ENCODE data around the gene PTPRM.

PTPRM gene

GRCh38 chr18:7669361-7669760 is 102.2 kb downstream of the PTPRM start:
- DNase-seq (ENCODE audit: low spot score) = no peak

GRCh38 chr18:7671105-7671504 is 104.0 kb downstream of the PTPRM start:
- no peak for DNase-seq (ENCODE audit: low spot score)

- DNase-seq (ENCODE audit: low spot score) = no peak
These were observed 109.2 kb downstream of the PTPRM start for GRCh38 chr18:7676253-7676873.

DNA sequence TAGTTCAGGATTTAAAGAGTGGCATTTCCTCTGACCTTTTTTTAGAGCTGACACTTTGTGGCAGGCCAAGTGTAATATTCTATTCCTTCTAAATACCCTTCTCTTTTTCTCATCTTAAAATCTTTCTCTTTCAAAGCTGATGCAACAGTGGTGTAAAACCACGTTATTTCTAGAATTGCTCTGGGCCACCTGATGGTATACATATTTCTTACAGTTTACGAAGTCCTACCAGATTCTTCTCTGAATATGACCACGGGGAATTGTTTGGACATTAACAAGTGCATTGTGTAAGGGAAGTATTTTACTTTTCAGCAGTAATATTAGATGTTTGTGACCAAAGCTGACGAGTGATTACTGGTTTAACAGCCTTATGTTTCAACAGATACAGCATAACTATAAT is 109.9 kb downstream of the PTPRM start:
- no peak for DNase-seq (ENCODE audit: low spot score)

GRCh38 chr18:7677424-7677823 is 110.3 kb downstream of the PTPRM start:
- DNase-seq (ENCODE audit: low spot score) = no peak

GRCh38 chr18:7678389-7678788 is 111.3 kb downstream of the PTPRM start:
- DNase-seq (ENCODE audit: low spot score) = no peak

GRCh38 chr18:7678801-7679200 is 111.7 kb downstream of the PTPRM start:
- DNase-seq (ENCODE audit: low spot score) = no peak

DNA sequence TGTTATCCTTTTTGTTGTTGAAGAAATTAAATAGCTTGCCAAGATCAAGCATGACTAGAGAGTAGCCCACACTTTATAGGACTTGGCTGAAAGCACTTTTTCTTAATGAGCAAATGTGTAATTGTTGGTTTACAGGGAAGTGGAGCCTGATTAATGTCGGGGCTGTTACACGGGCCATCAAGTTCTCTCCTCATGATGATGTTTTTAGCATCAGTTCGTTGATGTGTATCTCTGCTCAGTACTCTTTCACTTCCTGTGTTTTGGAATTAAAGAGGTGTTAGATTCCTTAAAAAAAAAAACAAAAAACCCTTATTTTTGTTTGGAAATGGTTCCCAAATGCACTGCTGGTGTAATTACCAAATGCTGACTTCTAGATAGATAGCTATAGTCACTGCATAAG is 114.2 kb downstream of the PTPRM start:
- DNase-seq (ENCODE audit: low spot score) = no peak

- DNase-seq (ENCODE audit: low spot score) = no peak
These were observed 115.2 kb downstream of the PTPRM start for GRCh38 chr18:7682321-7682720.

GRCh38 chr18:7683753-7684152 is 116.6 kb downstream of the PTPRM start:
- no peak for DNase-seq (ENCODE audit: low spot score)

DNA sequence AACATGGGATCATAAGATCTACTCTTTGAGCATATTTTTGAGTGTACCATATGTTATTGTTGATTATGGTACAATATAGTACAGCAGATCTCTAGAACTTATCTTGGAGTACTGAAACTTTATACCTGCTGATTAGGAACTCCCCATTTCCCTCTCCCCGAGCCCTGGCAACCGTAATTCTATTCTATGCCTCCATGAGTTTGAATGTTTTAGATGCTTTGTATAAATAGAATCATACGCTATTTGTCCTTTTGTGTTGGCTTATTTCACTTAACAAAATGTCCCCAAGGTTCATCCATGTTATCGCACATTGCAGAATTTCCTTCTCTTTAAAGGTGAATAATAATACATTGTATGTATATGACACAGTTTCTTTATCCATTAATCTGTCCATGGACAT is 117.2 kb downstream of the PTPRM start:
- DNase-seq (ENCODE audit: low spot score) = no peak

- DNase-seq (ENCODE audit: low spot score) = no peak
These were observed 117.8 kb downstream of the PTPRM start for GRCh38 chr18:7684966-7685365.

DNA sequence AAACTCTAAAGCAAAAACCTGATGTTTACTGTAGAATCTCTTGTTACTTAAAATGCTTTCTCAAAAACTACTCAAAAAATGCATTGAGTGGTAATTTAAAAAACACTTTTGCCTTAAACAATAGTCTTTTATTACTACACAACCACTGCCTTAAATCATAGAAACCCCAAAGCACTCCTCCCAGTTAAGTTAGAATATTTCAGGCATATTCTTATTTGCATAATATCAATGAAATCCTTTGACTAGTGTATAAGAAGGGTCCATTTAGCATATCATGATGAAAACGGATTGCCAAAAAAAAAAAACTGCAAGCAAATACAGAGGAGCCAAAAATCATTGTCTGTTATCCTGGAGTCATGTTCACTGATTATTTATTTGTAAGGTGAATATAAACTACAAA is 119.2 kb downstream of the PTPRM start:
- no peak for DNase-seq (ENCODE audit: low spot score)

- no peak for DNase-seq (ENCODE audit: low spot score)
These were observed 121.5 kb downstream of the PTPRM start for GRCh38 chr18:7688580-7688979.

DNA sequence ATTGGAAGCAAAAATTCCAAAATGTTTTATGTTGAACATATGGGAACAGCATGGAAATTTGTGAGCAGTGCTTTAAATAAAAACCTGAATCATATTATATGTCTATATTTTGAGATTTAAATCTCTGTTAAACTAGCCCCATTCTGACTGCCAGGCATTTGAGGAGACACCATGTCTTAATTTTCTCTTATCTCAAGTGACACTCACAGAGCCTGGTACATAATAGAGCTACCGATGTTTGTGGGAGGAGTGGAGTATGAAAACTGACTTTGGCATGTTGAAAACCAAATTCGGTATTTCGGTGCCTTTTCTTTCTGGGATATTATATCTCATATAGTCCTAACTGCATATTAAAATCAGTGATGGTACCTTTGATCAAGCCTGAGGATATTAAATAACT is 124.1 kb downstream of the PTPRM start:
- DNase-seq (ENCODE audit: low spot score) = no peak

- no peak for DNase-seq (ENCODE audit: low spot score)
These were observed 129.7 kb downstream of the PTPRM start for GRCh38 chr18:7696780-7697179.

GRCh38 chr18:7697306-7697705 is 130.2 kb downstream of the PTPRM start:
- DNase-seq (ENCODE audit: low spot score) = no peak

DNA sequence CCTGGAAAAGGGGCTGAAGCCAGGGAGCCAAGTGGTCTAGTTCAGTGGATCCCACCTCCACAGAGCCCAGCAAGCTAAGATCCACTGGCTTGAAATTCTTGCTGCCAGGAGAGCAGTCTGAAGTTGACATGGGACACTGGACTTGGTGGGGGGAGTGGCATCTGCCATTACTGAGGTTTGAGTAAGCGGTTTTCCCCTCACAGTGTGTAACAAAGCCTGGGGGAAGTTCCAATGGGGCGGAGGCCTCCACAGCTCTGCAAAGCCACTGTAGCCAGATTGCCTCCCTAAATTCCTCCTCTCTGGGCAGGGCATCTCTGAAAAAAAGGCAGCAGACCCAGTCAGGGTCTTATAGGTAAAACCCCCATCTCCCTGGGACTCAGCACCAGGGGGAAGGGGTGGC is 144.4 kb downstream of the PTPRM start:
- no peak for DNase-seq (ENCODE audit: low spot score)

GRCh38 chr18:7720395-7720794 is 153.3 kb downstream of the PTPRM start:
- DNase-seq (ENCODE audit: low spot score) = no peak

DNA sequence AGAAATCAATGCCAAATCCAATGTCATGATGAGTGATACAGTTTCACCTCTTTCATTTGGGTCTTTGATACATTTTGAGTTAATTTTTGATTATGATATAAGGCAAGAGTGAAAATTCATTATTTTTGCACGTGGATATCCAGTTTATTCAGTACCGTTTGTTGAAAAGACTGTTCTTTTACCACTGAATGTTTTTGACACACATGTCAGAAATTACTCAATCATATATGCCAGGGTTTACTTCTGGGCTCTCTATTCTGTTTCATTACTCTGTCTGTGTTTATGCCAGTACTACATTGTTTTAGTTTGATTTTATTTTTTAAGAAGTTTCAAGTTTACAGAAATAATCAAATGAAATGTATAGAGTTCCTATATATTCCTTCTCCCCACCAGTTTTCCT is 154.4 kb downstream of the PTPRM start:
- DNase-seq (ENCODE audit: low spot score) = no peak

DNA sequence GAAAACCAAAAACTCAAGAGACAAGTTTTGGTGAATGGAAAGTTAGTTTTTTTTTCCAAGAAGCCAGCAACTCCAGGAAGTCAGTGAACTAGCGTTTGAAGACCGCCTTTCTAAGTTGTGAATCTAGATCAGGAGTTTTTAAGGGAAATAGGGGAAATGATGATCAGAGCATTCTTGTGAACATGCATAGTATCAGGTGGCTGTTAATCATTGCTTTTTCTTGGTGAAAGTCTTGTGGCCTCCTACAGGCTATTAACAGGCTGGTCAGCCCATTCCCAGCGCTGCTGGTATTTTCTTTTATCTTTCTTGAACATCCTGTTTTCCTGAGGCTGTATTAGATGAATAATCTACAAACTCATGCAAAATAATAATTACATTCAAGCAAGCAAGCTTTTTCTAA is 155.8 kb downstream of the PTPRM start:
- no peak for DNase-seq (ENCODE audit: low spot score)

DNA sequence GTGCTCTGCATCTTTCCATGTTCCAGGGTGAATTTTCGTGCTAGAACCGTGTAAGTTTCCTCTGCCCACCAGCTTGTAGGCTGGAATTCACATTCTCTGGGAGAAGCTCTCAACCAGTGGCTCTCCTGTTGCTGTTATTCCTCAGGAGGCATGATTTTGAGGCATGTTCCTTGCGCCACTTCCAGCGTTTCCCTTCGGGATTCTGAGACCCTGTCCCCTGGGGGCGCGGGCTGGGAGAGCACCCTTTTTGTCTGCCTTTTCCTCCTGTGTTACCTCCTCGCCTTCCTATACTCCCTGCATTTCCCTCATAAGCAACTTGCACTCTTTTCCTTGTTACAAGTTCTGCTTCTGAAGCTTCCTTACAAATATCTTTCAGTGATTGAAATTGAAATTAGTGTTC is 156.4 kb downstream of the PTPRM start:
- no peak for DNase-seq (ENCODE audit: low spot score)

- DNase-seq (ENCODE audit: low spot score) = no peak
These were observed 158.4 kb downstream of the PTPRM start for GRCh38 chr18:7725473-7725872.

DNA sequence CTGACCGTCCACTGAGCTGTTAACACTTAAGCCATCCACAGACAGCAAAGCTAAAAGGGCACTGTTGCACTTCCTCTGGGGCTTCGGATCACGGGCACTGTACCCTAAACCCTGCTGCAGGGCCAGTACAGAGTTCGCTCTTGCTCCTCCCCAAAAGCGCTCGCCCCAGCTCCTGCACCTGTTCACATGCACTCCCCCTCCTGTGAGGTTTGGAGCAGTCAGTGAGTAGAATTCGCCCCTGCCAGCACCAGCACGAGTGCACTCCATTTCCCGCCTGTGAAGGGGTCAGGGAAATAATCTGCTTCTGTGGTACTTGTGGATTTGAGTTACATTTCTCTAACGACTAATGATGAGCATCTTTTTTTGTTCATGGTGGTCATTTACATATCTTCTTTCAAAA is 158.8 kb downstream of the PTPRM start:
- DNase-seq (ENCODE audit: low spot score) = no peak

DNA sequence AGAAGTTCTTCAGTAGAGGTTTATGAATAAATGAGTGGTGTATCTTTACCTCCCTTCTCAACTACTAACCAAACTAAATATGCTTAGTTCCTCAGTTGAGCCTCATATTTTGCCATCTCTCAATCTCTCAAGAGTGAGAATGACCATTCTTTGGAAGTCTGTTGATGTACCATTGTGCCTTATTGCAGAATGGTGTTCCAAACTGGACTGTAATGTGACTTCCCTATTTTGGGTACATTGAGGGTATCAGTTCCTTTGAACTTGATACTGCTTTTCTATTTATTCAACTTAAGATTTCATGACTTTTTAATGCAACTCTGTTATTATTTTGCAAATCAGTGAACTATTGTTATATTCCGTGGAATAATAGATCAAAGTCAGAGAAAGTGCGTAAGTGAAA is 159.4 kb downstream of the PTPRM start:
- no peak for DNase-seq (ENCODE audit: low spot score)

Data from globus pallidus (tissue), 1 donor.